ENCODE results near the gene MYO18A.
"Not testable (repeated sequence)": the region's sequence is repeated elsewhere in the genome, so short reads cannot be mapped to it uniquely, and the experiment has no call there.

Gene MYO18A

DNA sequence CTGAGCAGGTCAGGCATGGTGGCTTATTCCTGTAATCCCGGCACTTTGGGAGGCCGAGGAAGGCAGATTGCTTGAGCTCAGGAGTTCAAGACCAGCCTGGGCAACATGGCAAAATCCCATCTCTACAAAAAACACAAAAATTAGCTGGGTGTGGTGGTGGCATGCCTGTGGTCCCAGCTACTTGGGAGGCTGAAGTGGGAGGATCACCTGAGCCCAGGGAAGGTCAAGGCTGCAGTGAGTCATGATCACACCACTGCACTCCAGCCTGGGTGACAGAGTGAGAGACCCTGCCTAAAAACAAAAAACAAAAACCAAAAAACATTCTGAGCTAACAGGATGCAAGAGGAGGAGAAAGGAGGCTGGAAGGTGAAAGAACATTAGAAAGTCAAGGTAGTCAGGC lies 33.0 kb downstream of the MYO18A start:
- not testable (repeated sequence) for DNase-seq

DNA sequence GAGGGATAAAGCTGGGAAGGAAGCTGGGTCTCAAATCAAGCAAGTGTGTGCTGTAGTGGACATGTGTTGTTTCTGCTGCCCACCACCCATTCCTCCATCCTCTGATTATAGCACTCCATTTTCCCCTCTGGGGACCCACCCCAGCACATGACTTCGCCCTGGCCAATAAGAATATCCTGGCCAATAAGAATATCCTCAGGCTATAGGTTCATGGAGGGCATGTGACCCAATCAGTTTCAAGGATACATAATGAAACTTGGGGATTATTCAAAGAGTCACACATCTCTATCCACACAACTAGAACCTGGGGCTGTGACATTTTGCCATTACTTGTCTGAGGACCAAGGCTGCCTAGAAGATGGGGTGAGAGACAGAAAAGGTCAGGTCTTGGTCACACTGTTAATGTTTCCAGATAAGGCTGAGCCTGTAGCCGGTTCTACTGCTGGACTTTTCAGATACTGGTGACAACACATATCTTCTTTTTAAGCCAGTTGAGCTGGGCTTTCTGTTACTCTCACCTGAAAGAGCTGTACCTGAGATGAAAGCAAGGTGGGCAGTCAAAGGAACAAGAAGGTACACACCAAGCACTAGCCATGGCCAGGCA lies 33.7 kb downstream of the MYO18A start:
- DNase-seq: no peak

DNA sequence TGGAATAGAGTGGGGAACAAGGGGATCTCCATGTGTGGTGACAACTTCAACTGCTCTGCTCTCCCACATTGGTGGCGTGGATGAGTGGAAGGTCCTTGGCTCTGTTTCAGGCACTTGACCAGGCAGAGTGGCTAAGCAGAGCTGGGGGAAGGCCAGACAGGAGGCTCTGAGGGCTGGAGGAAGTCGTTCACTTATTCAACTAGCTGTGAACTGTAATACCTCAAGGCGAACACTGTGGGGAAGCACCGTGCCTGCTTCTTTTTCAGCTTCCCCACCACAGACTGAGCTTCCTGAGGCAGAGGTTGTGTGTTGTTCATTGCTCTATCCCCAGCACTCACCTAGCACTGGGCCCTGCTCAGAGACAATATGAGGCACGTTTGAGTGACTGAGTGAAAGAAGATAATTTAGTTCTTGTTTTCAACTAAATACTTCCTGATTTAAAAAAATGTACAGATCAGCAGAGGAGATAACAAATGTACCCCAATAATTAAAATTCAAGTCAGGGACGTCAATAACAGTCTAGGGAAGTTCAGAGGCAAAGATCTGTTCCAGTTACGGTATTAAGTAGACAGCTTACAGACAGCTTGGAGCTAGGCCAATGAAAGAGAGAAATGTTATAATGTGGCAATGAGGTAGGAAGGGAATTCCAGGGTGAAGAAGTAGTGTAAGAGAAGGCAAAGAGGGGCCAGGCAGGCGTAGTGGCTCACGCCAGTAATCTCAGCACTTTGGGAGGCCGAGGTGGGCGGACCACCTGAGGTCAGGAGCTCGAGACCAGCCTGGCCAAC lies 34.7 kb downstream of the MYO18A start:
- DNase-seq: peak; percentile 82

DNA sequence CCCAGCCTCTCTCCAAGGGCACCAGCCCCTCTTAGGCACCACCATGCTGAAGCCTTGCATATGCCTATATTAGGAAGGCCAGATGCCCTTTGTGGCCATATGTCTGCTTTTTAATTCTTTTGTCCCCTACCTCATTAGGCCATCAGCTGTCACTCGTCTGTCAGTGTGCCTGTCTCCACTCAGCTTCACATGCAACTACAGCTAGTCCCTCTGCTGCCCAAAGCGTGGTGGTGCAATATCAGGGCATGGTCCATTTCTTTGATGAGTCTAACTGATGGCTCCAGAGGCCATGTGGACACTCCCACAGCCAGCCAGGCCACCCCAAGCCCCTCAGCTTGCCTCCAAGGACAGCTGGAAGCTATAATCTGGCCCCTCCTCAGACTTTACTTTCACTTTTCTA lies 36.3 kb downstream of the MYO18A start:
- DNase-seq: no peak

DNA sequence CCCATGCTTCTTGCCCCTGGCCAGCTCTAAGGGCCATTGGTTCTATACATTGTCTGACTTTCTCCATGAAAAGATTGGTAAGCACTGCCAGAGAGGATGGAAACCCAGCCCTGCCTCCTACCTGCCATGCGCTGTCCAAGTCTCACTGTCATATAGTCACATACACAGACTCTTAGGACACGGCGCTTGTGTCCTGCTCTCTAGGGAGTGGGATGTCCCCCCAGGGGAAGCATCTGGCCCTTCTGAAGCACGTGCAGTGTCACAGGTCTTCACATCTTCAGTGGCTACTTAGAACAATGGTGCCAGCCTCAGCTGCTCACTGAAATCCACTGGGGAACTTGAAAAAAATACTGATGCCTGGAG lies 38.7 kb downstream of the MYO18A start:
- DNase-seq: peak; percentile 67

DNA sequence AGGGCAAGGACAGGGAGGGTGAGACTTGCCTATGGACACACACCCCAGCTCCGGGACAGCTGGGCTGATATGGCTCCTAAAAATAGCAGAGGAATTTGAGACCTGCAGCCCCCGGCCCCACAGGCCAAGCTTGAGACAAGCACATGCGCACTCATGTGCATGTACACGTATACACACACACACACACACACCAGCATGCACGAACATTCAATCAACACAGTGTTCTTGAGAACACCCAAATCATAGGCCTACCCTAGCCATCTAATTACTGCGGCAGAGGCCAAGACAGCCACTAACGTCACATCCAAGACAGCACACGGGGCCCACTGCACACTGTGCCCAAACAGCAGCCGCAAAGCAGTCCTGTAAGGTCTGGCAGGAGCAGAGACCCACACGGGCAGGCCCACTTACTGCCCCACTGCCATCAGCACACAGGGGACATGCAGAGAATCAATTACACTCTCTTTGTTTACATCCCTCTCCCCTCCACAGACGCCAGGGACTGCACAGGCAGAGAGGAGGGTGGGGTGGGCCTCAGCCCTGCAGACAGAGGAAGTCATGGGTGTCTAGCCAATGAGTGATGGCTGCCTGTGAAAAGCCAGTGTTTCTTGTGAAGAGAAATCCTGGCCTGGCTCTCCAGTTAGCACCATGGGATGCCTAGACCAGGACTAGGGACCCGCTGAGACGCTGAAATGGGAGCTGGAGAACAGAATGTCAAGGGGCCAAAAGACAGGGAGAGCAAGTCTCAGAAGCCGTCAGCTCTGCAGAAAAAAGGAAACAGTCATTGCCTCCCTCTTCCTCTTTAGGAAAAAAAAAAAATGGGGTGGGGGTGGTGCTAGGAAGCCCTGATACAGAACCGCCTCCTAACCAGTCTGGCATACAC lies 39.3 kb downstream of the MYO18A start:
- DNase-seq: peak; percentile 80

DNA sequence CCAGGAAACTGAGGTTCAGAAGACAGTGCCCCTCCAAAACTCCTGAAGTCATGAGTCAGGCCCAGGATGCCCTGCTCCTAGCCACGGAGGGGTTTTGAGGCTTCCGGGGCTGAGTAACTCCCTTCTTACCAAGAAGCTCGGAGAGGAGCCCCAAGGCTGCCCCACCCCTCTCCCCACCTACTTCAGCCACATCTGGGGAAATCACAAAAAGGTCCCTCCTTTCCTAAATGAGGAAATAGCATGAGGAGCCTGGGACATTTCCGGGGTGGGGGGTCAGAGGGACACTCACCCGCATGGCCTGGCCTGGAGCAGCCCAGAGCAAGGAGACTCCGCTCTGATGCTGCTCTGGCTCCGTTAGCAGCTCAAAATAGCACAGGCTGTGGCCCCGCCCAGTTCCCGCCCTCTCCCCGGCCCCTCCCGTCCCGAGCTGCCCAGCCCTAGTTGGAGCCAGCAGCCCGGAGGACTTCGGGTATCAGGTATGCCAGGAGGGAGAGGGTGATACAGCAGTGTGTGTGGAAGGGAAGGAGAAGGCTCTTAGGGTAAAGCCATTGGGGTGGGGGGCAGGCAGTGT lies 40.1 kb downstream of the MYO18A start:
- DNase-seq: peak; percentile 90

DNA sequence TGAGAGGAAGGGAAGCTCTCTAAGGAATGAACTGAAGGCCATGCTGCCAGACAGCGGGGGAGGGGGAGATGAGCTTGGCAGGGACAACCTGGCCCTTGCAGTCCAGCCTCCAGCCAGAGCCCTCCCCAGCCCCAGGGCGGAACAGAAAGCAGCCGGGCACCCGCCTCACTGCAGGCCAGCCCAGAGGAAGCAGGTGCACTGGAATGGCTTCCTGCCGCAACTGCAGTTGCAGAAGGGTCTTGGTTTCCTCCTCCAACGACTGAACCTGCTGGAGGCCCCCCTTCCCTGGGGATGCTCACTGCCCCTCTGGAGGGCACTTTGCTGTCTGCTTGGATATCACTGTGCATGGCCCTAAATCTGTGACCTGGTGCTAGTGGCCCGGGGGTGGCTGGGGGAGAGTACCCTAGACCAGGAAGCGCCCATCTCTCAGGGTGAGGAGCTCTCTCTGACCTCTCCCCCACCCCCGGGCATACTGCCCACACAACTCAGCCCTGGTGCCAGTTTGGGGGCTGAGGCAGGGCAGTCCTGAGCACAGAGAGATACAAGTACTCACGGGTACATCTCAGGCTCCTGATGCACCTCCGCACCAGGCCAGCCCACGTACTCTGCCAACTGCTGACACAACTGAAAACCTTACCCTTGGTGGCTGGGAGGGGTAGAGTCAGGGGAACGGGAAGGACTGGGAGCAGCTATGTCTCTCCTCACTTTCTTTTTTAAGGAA lies 41.1 kb downstream of the MYO18A start:
- peak; percentile 80 for DNase-seq

DNA sequence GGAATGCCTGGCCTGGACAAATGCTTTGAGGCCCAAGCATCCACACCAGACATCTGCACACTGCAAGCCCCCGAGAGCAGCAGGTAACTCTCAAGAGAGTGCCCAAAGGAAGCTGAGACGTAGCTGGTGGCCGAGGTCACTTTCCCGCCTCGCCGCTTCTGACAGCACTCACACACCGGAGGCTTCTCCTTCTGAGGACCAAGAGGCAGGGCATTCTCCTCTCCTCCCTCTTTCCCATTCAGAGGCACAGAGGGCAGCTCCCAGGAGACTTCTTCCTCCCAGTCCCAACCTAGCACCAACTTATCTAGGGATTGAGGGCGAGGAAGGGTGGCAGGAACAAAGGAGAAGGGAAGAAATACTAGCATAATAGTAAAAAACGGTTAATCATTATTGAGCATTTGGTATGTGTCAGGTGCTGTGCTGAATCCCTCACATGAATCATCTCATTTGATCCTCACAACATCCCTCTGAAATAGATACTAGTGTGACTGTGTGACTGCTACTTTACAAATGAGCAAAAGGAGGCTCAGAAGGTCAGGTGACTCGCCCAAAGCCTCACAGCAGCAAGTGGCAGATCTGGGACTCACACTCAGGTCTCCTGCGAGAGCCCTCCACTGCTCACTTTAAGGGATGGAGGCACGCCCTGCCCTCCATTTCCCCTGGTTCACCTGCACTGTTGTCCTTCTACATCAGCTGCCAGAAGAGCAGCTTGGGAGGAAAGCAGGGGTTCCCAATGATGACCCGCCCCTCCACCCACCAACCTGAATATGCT lies 41.8 kb downstream of the MYO18A start:
- no peak for DNase-seq

DNA sequence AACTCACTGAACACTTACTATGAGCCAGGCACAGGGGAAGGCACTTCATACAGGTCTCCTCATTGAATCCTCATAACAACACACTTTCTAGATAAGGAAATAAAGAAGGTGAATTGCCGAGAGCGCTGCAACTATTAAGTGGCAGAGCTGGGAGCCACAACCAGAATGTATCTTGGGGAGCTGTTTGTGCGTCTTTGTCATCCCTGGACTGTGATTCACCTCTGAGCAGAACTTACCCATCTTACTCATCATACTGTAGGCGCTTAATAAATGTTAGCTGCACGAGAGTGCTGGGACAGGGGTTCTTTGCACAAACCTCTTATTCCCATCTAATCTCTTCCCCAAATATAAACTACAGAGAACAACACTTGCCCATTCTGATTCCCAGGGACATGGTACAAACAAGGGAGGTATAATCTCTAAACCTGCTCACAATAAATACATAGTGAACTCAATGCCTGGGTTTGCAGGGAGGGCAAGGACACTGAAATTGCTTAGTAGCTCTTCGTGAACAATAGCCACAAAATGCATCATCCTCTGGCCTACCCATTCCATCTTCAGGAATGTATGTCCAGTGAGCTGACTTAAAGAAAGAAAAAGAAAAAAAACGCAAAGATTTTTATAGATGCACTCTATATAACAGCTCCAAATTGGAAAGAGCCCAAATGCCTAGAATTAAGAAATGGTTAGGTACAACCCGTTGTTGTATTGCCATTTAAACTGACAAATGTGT lies 43.0 kb downstream of the MYO18A start:
- DNase-seq: no peak

DNA sequence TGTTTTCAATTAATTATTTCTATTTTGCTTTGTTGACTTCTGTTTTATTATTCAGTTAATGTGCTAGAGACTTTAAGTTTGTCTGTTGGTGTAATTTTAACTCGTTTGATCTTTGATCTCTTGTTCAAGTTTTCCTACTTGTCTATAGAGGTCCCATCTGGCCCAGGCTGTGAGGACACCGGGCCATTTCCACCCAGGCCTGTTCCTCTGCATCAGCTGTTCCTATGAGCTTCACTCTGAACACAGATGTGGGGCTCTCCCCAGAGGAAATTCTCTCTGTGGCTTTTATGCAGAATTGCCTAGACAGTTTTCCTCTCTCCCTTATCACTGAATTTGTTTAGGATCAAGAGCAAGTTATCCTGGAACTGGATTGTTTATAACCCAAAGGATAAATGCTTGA lies 44.7 kb downstream of the MYO18A start:
- DNase-seq: no peak

DNA sequence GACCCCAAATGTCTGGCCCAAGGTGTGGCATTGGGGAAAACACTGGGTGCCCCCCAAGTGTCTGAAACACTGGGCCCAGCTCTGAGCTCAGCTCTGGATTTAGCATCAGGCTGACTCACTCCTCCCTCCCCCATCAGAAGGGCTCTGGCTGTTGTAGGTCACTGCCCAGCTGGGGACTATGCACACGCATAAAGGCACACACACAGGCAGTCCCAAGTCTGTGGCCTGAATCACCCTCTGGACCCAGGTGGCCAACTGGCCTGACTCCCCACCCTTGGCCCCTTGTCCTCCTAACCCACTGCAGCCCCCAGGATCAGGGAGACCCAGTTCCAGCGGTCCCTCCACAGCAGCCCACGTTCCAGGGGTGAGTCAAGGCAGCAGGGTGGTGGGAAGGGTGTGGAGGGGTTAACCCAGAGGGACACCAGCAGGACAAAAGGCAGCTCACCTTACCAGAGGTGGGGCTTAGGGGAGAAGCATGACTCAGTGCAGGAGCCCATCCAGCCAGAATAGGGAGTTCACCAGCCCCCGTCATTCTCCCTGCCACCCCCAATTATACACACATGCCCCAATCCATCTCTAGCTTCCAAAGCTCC lies 47.0 kb downstream of the MYO18A start:
- DNase-seq: no peak

DNA sequence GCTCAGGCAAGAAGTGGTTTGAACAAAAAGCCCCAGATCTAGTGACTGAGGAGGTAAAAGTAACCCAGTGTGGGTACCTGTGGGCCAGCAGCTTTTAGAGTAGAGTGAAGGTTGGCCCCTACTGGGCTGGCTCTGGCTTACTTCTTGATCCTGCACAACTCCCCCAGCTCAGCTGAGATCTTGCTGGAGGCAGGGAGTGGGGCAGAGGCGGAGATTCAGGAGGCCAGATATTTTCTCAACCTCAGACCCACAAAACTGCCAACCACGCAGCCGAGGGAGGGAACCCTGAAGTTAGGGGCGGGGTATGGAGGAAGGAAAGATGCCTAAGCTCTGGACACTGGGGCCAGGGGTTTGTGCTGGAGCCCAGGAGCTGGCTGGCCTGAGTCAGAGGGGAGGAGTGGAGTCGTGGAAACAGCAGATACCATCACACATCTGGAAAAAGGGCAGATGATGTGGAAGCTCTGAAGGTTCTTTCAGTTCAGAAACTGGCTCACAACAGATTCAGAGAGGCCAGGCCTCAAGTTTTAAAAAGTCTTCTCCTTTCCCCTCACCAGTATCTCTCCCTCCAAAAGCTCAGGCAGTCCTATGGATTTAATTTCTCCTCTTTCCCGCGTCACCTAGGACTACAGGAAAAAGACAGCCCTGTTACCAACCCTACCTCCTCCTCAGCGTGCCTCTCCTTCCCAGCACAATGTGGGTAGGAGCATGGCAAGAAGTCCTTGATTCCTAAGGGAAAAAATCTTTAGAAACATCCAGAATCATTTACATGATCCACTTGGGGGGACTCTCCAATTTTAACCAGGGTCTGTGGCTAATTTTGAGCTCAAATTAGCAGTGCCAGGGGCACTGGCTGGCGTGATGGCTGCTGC lies 48.1 kb downstream of the MYO18A start:
- DNase-seq: no peak

DNA sequence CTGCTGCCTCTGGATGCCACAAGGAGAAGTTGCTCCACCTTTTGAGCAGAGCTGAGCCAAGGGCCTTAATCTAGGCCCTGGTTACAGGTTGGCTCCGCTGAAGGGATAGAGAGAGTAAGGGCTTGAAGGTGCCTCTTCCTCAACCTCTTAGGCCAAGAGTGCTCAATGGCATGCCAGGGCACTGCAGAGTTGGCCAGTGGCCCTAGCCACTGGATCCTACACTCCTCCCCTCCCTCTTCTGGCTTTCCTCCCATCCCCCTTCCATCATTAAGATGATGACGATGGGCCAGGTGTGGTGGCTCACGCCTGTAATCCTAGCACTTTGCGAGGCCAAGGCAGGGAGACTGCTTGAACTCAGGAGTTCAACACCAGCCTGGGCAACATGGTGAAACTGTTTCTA lies 50.5 kb downstream of the MYO18A start:
- DNase-seq: no peak

DNA sequence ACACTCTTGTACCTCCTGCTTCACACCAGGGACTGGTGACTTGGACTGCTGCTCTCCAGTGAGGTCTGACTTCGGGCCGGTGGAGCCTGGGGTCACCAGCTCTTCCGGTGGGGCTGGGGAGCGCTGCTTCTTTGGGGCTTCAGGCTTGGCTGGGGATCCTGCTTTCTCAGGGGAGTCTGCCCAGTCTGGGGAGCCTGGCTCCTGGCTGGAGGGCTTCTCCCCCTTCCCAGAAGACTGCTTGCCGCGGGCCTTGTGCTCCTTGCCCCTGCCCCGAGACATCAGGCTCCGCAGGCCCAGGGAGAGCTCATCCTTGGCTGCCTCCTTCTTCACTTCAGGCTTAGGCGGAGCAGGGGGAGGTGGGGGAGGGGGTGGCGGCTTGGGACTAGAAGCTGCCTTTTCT lies 52.4 kb downstream of the MYO18A start:
- no peak for DNase-seq

DNA sequence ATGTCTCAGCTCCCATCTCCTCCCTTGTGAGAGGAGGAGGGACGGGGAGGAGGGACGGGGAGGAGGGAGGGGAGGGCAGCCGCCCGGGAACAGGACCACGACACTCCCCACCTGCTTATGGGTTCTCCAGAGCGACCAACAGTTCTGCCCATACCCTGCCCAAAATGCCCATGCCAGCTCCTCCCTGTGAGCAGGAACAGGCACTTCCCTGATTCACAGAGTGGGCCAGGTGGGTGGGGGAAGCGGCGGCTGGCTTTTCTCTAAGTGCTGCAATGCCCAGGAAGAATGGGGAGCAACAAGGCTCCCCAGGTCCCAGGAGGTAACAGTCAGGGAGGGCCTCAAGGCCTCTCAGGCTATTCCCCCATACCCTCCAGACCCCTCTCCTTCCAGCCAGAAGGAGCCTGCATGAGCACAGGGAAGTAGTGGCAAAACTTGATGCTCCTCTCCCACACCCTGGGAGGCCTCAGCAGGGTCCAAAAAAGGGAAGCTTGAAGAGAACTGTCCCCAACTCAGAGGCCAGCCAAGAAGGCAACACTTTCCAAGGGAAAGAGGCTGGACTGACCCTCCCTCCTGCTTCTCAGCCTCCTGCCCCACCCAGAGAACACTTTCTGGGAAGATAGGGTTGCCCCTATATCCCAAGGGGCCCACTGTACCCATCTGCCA lies 53.8 kb downstream of the MYO18A start:
- no peak for DNase-seq

DNA sequence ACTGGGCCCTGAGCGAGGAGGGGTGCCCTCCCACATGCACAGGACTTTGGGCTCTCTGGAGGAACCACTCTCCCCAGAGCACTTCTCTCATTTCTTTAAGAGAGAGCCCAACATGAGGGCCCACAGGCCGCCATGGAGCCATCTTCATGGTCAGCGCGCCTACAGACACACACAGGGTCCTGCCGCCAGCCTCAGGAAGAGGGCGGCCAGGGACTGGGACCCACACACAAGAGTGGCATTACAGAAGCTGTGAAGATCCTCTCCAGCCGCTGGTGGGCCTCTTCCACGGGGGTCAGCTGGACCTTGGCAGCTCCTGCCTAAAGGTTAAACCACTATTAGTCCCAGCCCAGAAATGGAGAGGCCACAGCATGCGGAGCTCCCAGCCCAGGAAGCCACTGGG lies 54.5 kb downstream of the MYO18A start:
- no peak for DNase-seq

DNA sequence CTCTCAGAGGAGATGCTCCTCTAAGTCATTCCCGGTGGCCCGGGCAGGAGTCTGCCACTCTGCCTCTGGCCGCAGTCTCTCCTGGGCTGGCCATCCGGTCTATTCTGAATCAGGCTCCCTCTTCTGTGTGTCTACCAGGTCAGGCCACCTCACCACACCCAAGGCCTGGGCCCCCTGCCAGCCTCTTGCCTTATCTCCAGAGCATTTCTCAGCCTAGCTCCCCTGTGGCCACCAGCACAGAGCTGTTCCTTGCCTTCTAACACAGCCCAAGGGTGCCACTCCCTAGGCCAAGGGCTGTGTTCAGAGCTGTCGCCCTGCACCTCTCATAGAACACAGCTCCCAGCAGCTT lies 55.3 kb downstream of the MYO18A start:
- DNase-seq: no peak
